GM12878 (cell line): ENCODE data around the gene KIF3A. TPM values are rescaled to one million over a fixed set of nuclear protein-coding genes. Genes with fewer than 3 reads are reported as not detected.

ENCODE experiments used
- ATAC-seq: fragments of 200-7000 bp; cut with Tn5 transposase; 3 replicates; pipeline ENCODE4 v1.9.1; 2020; ENCODE audit warnings: mild to moderate bottlenecking, moderate library complexity
- BruUV-seq: library from RNA; stranded (reverse); fragments of 400-500 nt; replicated peaks from 2 replicates; lab custom pipeline; 2021; lab: Mats Ljungman, UMichigan
- CTCF ChIA-PET: fragments of 300-600 bp; sonication (Branson Sonifier 250); formaldehyde crosslinking; extraction: SDS; loops from one replicate; lab custom pipeline; 2021; ENCODE audit warnings: inconsistent platforms; lab: Yijun Ruan, JAX
- POLR2A ChIA-PET: fragments of 350-600 bp; formaldehyde crosslinking; extraction: SDS; loops from one replicate; lab custom pipeline; 2021; ENCODE audit warnings: inconsistent platforms; lab: Charles Lee
- RAD21 ChIA-PET: fragments of 300-600 bp; sonication (Branson Sonifier 250); formaldehyde crosslinking; loops from one replicate; lab custom pipeline; 2023; ENCODE audit warnings: antibody characterized with exemption; ENCODE audit not compliant: unreplicated experiment; lab: Charles Lee
- SMC1A ChIA-PET: fragments of 300-600 bp; sonication (Branson Sonifier 250); formaldehyde crosslinking; loops from one replicate; lab custom pipeline; 2023; ENCODE audit not compliant: unreplicated experiment, uncharacterized antibody; lab: Charles Lee
- DNase-seq: peaks from one replicate; pipeline ENCODE4 v3.0.0-alpha.2; 2011; ENCODE audit warnings: low read depth, low spot score
- FAIRE-seq: peaks from 3 replicates; lab custom pipeline; 2011; peaks lifted over from hg19 to GRCh38; lab: Jason Lieb, UNC
- H2AFZ ChIP-seq: 2 replicates; pipeline ENCODE4 v1.6.0; 2011; ENCODE audit warnings: low read depth, low read length, control low read depth; ENCODE audit not compliant: control insufficient read depth
- H3K27ac ChIP-seq: 2 replicates; pipeline ENCODE4 v1.5.1; 2011; ENCODE audit warnings: control low read depth; ENCODE audit not compliant: control insufficient read depth, insufficient read depth
- H3K27me3 ChIP-seq, 2 experiments: replicated peaks in 1 of 2; 2 replicates each; pipeline versions ENCODE4 v1.6.0 to v1.6.1; 2011; ENCODE audit warnings: low read length in 1 of 2; ENCODE audit not compliant: control insufficient read depth in 2 of 2, insufficient read depth in 2 of 2
- H3K36me3 ChIP-seq, 2 experiments: 2 replicates each; pipeline ENCODE4 v1.5.1; 2011; ENCODE audit warnings: low read length in 1 of 2; ENCODE audit not compliant: control insufficient read depth in 2 of 2, insufficient read depth in 2 of 2
- H3K4me1 ChIP-seq: 2 replicates; pipeline ENCODE4 v1.6.1; 2011; ENCODE audit warnings: mild to moderate bottlenecking, low read length, moderate library complexity, mixed read lengths; ENCODE audit not compliant: control insufficient read depth, insufficient read depth
- H3K4me2 ChIP-seq: 2 replicates; pipeline ENCODE4 v1.6.0; 2011; ENCODE audit warnings: control low read depth; ENCODE audit not compliant: control insufficient read depth, insufficient read depth
- H3K4me3 ChIP-seq: fragments of 200-600 bp; sonication (generic); 2 replicates; pipeline ENCODE4 v1.5.1; 2016
- H3K79me2 ChIP-seq: 2 replicates; pipeline ENCODE4 v1.6.0; 2011; ENCODE audit warnings: low read length; ENCODE audit not compliant: control insufficient read depth, insufficient read depth
- H3K9ac ChIP-seq: 2 replicates; pipeline ENCODE4 v1.8.0; 2011; ENCODE audit warnings: low read length, control low read depth, mixed read lengths; ENCODE audit not compliant: control insufficient read depth, insufficient read depth
- H3K9me3 ChIP-seq: replicated peaks from 3 replicates; pipeline ENCODE4 v1.5.1; 2011; ENCODE audit warnings: mild to moderate bottlenecking, low read length; ENCODE audit not compliant: control insufficient read depth, insufficient read depth
- H4K20me1 ChIP-seq: 2 replicates; pipeline ENCODE4 v1.6.0; 2011; ENCODE audit not compliant: control insufficient read depth, insufficient read depth
- CHD1 ChIP-seq: IDR thresholded peaks from 2 replicates; pipeline ENCODE4 v1.6.1; 2012; ENCODE audit warnings: low read depth, low read length, improper control_type of control experiment
- IKZF2 ChIP-seq, 2 experiments: fragments of 450-650 bp; IDR thresholded peaks; 2 replicates each; pipeline ENCODE4 v1.6.1; 2017; ENCODE audit warnings: mild to moderate bottlenecking in 2 of 2, moderate library complexity in 2 of 2
- MEF2B ChIP-seq: fragments of 450-650 bp; IDR thresholded peaks from 2 replicates; pipeline ENCODE4 v1.6.1; 2018; ENCODE audit warnings: mild to moderate bottlenecking, moderate library complexity; ENCODE audit not compliant: partially characterized antibody, poor library complexity, severe bottlenecking
- MYB ChIP-seq: fragments of 150-350 bp; IDR thresholded peaks from 2 replicates; pipeline ENCODE4 v1.6.1; 2014; ENCODE audit warnings: mild to moderate bottlenecking, low read depth, low read length, borderline replicate concordance
- NRF1 ChIP-seq: conservative IDR thresholded peaks from 2 replicates; pipeline ENCODE4 v1.6.1; 2011; ENCODE audit warnings: mild to moderate bottlenecking, low read depth, low read length, improper control_type of control experiment
- PML ChIP-seq: IDR thresholded peaks from 2 replicates; pipeline ENCODE4 v1.6.1; 2012; ENCODE audit warnings: low read length, inconsistent platforms
- SIN3A ChIP-seq: IDR thresholded peaks from 2 replicates; pipeline ENCODE4 v1.6.1; 2012; ENCODE audit warnings: low read depth, low read length, improper control_type of control experiment
- YY1 ChIP-seq: IDR thresholded peaks from 2 replicates; pipeline ENCODE4 v1.6.1; 2011; ENCODE audit warnings: low read depth, mild to moderate bottlenecking, low read length
- ZNF217 ChIP-seq: fragments of 450-650 bp; IDR thresholded peaks from 2 replicates; pipeline ENCODE4 v1.6.1; 2017; ENCODE audit warnings: antibody characterized with exemption, mild to moderate bottlenecking
- WGBS: methylation state at CpG from one replicate; pipeline ENCODE4 v1.1.6; 2016; ENCODE audit warnings: low lambda C conversion rate; ENCODE audit not compliant: insufficient replicate concordance, insufficient coverage; ENCODE audit errors: missing lambda C conversion rate; 5-methylcytosine and 5-hydroxymethylcytosine counted together
- in situ Hi-C: fragments of 300-500 bp; cut with MboI; formaldehyde crosslinking; loops from 9 replicates; pipeline ENCODE4 v1.14.3; 2018; ENCODE audit warnings: mixed read lengths
- intact Hi-C: fragments of 100-400 bp; cut with micrococcal nuclease; formaldehyde crosslinking; loops from one replicate; pipeline ENCODE4 v1.14.2; 2022; ENCODE audit not compliant: unreplicated experiment
- polyA plus RNA-seq, 11 experiments: library from polyadenylated mRNA; depleted of rRNA in 4 of 11; unstranded in 6 of 11; stranded (reverse) in 5 of 11; fragments of >200 nt; fragmentation: Nextera tagmentation in 4 of 11; fragmentation: Illumina TruSeq in 1 of 11; extraction: Ambion mirVana in 4 of 11; extraction: Trizol in 1 of 11; gene quantifications; 1 replicate in 1 of 11; 2 replicates in 10 of 11; pipeline versions ENCODE4 v1.2.1 to v1.2.3, GENCODE V29; 2011 to 2016; ENCODE audit warnings: inconsistent platforms in 2 of 11, missing spikeins in 2 of 11, low read depth in 1 of 11
- total RNA-seq, 4 experiments: library from RNA; depleted of rRNA in 3 of 4; stranded (reverse); fragments of >200 nt in 3 of 4; fragmentation: Illumina TruSeq in 1 of 4; extraction: Trizol in 1 of 4; gene quantifications; 2 replicates each; pipeline versions ENCODE4 v1.2.1 to v1.2.3, GENCODE V29; 2013 to 2021
- TF ChIP-seq, protein P1 (sequence below): fragments of 450-650 bp; formaldehyde crosslinking; IDR thresholded peaks from 2 replicates; pipeline ENCODE4 v1.4.0; 2022; ENCODE audit warnings: mild to moderate bottlenecking, moderate library complexity
- TF ChIP-seq, protein P2 (sequence below): fragments of 450-650 bp; IDR thresholded peaks from 2 replicates; pipeline ENCODE4 v1.6.1; 2017; ENCODE audit warnings: mild to moderate bottlenecking, moderate library complexity
- TF ChIP-seq, protein P3 (sequence below): IDR thresholded peaks from 2 replicates; pipeline ENCODE4 v1.6.1; 2012; ENCODE audit warnings: low read depth, low read length, improper control_type of control experiment
- TF ChIP-seq, protein P4 (sequence below): fragments of 450-650 bp; IDR thresholded peaks from 2 replicates; pipeline ENCODE4 v1.6.1; 2018; ENCODE audit warnings: mild to moderate bottlenecking, low read depth, moderate library complexity; ENCODE audit not compliant: partially characterized antibody

Gene KIF3A
- total and polyA plus RNA-seq, 10 of the 15 experiments (the other 5 are each of a cell fraction or from before 2014, with no cell fraction given): 2.7 to 36.5 (median 10.0) TPM

DNA sequence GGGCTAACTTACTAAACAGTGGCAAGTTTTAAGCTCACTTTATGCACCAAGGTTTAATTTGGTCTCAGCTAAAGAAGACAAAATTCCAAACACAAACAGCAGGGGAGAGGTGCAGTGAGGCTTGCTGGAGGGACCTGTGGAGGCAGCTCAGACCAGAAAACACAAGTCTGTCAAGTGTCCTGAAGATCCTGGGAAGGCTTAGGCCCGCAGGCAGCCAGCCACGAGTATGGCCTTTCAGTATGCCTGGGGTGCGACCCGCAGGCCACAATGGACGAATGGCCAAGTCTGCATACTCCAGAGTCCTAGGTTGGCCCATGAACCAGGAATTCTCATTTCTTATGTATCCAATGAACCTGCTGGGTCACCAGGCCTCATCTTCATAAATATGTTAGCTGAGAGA lies 19.2 kb upstream of the KIF3A start:
- CTCF ChIA-PET: interaction anchor here (1.1 to 7.4 kb wide), 4 partner anchors 9 to 230 kb away, joined by 3 to 136 read pairs (median 26); partner anchors contain the start of gene CCNI2
- H3K27me3 ChIP-seq: no peaks in the 10 kb centered on the region
- BruUV-seq: no TSS peak
- in situ Hi-C loops: no loop called here
- POLR2A ChIA-PET: interaction anchor here (1.0 to 9.6 kb wide), 3 partner anchors 11 to 304 kb away, joined by 3 to 56 read pairs (median 3); partner anchors contain the start of gene SEPTIN8
- ATAC-seq: no peak
- H3K27ac ChIP-seq: no peak overlapping the region
- FAIRE-seq: no peak
- SMC1A ChIA-PET: interaction anchor here (0.8 to 11.1 kb wide), 8 partner anchors 8 to 65 kb away, joined by 3 to 129 read pairs (median 6); partner anchors contain the start of gene SEPTIN8
- no peak overlapping the region for H3K4me3 ChIP-seq
- no peak overlapping the region for H3K9ac ChIP-seq
- H4K20me1 ChIP-seq: no peaks in the 10 kb centered on the region
- no peaks in the 10 kb centered on the region for H3K9me3 ChIP-seq
- DNase-seq: no peak
- intact Hi-C loops: no loop called here
- H3K4me1 ChIP-seq: peaks cover 7% of the 10 kb centered on the region
- RAD21 ChIA-PET: interaction anchor here (1.2 to 4.0 kb wide), 3 partner anchors 10 to 63 kb away, joined by 5 to 42 read pairs (median 12); partner anchors contain the start of gene CCNI2
- no peak overlapping the region for H2AFZ ChIP-seq
- 83% methylated on average over 5 of the region's 5 CpGs for WGBS
- H3K36me3 ChIP-seq: peaks cover 6 to 12% of the 10 kb centered on the region in 2 experiments
- no peaks in the 10 kb centered on the region; the same call in 1 of the 2 replicates for H3K79me2 ChIP-seq
- H3K4me2 ChIP-seq: no peak overlapping the region
- TF ChIP-seq ZNF217 (no peak), MYB (no peak), YY1 (no peak), CHD1 (no peak), PML (no peak), NRF1 (no peak), MEF2B (no peak), SIN3A (no peak), IKZF2 (IDR thresholded peaks at IDR 0.05) (no peak)
- TF ChIP-seq, protein P1, sequence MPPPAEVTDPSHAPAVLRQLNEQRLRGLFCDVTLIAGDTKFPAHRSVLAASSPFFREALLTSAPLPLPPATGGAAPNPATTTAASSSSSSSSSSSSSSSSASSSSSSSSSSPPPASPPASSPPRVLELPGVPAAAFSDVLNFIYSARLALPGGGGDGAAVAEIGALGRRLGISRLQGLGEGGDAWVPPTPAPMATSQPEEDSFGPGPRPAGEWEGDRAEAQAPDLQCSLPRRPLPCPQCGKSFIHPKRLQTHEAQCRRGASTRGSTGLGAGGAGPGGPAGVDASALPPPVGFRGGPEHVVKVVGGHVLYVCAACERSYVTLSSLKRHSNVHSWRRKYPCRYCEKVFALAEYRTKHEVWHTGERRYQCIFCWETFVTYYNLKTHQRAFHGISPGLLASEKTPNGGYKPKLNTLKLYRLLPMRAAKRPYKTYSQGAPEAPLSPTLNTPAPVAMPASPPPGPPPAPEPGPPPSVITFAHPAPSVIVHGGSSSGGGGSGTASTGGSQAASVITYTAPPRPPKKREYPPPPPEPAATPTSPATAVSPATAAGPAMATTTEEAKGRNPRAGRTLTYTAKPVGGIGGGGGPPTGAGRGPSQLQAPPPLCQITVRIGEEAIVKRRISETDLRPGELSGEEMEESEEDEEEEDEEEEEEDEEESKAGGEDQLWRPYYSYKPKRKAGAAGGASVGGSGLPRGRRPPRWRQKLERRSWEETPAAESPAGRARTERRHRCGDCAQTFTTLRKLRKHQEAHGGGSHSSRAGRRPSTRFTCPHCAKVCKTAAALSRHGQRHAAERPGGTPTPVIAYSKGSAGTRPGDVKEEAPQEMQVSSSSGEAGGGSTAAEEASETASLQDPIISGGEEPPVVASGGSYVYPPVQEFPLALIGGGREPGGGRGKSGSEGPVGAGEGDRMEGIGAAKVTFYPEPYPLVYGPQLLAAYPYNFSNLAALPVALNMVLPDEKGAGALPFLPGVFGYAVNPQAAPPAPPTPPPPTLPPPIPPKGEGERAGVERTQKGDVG (CRISPR knock-in tag): no peak
- TF ChIP-seq, protein P2, sequence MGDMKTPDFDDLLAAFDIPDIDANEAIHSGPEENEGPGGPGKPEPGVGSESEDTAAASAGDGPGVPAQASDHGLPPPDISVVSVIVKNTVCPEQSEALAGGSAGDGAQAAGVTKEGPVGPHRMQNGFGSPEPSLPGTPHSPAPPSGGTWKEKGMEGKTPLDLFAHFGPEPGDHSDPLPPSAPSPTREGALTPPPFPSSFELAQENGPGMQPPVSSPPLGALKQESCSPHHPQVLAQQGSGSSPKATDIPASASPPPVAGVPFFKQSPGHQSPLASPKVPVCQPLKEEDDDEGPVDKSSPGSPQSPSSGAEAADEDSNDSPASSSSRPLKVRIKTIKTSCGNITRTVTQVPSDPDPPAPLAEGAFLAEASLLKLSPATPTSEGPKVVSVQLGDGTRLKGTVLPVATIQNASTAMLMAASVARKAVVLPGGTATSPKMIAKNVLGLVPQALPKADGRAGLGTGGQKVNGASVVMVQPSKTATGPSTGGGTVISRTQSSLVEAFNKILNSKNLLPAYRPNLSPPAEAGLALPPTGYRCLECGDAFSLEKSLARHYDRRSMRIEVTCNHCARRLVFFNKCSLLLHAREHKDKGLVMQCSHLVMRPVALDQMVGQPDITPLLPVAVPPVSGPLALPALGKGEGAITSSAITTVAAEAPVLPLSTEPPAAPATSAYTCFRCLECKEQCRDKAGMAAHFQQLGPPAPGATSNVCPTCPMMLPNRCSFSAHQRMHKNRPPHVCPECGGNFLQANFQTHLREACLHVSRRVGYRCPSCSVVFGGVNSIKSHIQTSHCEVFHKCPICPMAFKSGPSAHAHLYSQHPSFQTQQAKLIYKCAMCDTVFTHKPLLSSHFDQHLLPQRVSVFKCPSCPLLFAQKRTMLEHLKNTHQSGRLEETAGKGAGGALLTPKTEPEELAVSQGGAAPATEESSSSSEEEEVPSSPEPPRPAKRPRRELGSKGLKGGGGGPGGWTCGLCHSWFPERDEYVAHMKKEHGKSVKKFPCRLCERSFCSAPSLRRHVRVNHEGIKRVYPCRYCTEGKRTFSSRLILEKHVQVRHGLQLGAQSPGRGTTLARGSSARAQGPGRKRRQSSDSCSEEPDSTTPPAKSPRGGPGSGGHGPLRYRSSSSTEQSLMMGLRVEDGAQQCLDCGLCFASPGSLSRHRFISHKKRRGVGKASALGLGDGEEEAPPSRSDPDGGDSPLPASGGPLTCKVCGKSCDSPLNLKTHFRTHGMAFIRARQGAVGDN: no peak
- TF ChIP-seq, protein P3, sequence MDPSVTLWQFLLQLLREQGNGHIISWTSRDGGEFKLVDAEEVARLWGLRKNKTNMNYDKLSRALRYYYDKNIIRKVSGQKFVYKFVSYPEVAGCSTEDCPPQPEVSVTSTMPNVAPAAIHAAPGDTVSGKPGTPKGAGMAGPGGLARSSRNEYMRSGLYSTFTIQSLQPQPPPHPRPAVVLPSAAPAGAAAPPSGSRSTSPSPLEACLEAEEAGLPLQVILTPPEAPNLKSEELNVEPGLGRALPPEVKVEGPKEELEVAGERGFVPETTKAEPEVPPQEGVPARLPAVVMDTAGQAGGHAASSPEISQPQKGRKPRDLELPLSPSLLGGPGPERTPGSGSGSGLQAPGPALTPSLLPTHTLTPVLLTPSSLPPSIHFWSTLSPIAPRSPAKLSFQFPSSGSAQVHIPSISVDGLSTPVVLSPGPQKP: no peak
- TF ChIP-seq, protein P4, sequence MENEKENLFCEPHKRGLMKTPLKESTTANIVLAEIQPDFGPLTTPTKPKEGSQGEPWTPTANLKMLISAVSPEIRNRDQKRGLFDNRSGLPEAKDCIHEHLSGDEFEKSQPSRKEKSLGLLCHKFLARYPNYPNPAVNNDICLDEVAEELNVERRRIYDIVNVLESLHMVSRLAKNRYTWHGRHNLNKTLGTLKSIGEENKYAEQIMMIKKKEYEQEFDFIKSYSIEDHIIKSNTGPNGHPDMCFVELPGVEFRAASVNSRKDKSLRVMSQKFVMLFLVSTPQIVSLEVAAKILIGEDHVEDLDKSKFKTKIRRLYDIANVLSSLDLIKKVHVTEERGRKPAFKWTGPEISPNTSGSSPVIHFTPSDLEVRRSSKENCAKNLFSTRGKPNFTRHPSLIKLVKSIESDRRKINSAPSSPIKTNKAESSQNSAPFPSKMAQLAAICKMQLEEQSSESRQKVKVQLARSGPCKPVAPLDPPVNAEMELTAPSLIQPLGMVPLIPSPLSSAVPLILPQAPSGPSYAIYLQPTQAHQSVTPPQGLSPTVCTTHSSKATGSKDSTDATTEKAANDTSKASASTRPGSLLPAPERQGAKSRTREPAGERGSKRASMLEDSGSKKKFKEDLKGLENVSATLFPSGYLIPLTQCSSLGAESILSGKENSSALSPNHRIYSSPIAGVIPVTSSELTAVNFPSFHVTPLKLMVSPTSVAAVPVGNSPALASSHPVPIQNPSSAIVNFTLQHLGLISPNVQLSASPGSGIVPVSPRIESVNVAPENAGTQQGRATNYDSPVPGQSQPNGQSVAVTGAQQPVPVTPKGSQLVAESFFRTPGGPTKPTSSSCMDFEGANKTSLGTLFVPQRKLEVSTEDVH: no peak
